GM23248 (cell line): ENCODE measurements around the gene PCNA. TPM values are rescaled to one million over a fixed set of nuclear protein-coding genes. Genes with fewer than 3 reads are reported as not detected.
A peak's percentile ranks its signal among the peaks of the same experiment; 100 is the strongest.

Experiments used
- DNase-seq: peaks from one replicate; pipeline ENCODE4 v3.0.0-alpha.2; 2015
- H2AFZ ChIP-seq: fragments of 200-600 bp; sonication (generic); 2 replicates; pipeline ENCODE4 v1.6.1; 2016; ENCODE audit warnings: antibody characterized with exemption
- H3F3A ChIP-seq: fragments of 200-600 bp; sonication (generic); 2 replicates; pipeline ENCODE4 v1.6.1; 2016; ENCODE audit warnings: mild to moderate bottlenecking, antibody characterized with exemption, mixed run types; ENCODE audit not compliant: insufficient read depth
- H3K27ac ChIP-seq: fragments of 200-600 bp; sonication (generic); 2 replicates; pipeline ENCODE4 v1.5.1; 2016; ENCODE audit warnings: mild to moderate bottlenecking
- H3K27me3 ChIP-seq: fragments of 200-600 bp; sonication (generic); replicated peaks from 2 replicates; pipeline ENCODE4 v1.6.1; 2016; ENCODE audit warnings: mild to moderate bottlenecking; ENCODE audit not compliant: insufficient read depth
- H3K36me3 ChIP-seq: fragments of 200-600 bp; sonication (generic); 2 replicates; pipeline ENCODE4 v1.6.1; 2016; ENCODE audit warnings: low read depth, mild to moderate bottlenecking
- H3K4me1 ChIP-seq: fragments of 200-600 bp; sonication (generic); 2 replicates; pipeline ENCODE4 v1.6.1; 2016; ENCODE audit warnings: mild to moderate bottlenecking; ENCODE audit not compliant: insufficient read depth
- H3K4me2 ChIP-seq: fragments of 200-600 bp; sonication (generic); one replicate; pipeline ENCODE4 v1.6.1; 2016; ENCODE audit warnings: mild to moderate bottlenecking; ENCODE audit not compliant: unreplicated experiment
- H3K4me3 ChIP-seq: fragments of 200-600 bp; sonication (generic); 2 replicates; pipeline ENCODE4 v1.5.1; 2016; ENCODE audit warnings: mild to moderate bottlenecking
- H3K79me2 ChIP-seq: fragments of 200-600 bp; sonication (generic); 2 replicates; pipeline ENCODE4 v1.6.1; 2016; ENCODE audit warnings: mild to moderate bottlenecking; ENCODE audit not compliant: insufficient read depth
- H3K9ac ChIP-seq: fragments of 200-600 bp; sonication (generic); 2 replicates; pipeline ENCODE4 v1.6.1; 2016; ENCODE audit warnings: mild to moderate bottlenecking
- H3K9me2 ChIP-seq: fragments of 200-600 bp; sonication (generic); 2 replicates; pipeline ENCODE4 v1.6.1; 2016; ENCODE audit warnings: mixed run types, mild to moderate bottlenecking, moderate library complexity; ENCODE audit not compliant: insufficient read depth
- H3K9me3 ChIP-seq: fragments of 200-600 bp; sonication (generic); one replicate; pipeline ENCODE4 v1.6.1; 2017; ENCODE audit warnings: low read depth
- H4K20me1 ChIP-seq: fragments of 200-600 bp; sonication (generic); 2 replicates; pipeline ENCODE4 v1.6.0; 2016; ENCODE audit not compliant: insufficient read depth
- EZH2 ChIP-seq: fragments of 200-600 bp; sonication (generic); IDR thresholded peaks from 2 replicates; pipeline ENCODE4 v1.6.1; 2018; ENCODE audit warnings: antibody characterized with exemption, mild to moderate bottlenecking; ENCODE audit not compliant: insufficient read depth, poor library complexity, severe bottlenecking
- EZH2phosphoT487 ChIP-seq: fragments of 200-600 bp; sonication (generic); IDR thresholded peaks from 2 replicates; pipeline ENCODE4 v1.6.1; 2018; ENCODE audit warnings: antibody characterized with exemption, moderate library complexity, mild to moderate bottlenecking, low read depth; ENCODE audit not compliant: insufficient read depth
- WGBS, 2 experiments: methylation state at CpG; one replicate each; pipeline ENCODE4 v1.1.6; 2015 to 2017; ENCODE audit warnings: low lambda C conversion rate in 2 of 2, low coverage in 1 of 2; ENCODE audit errors: missing lambda C conversion rate in 2 of 2; 5-methylcytosine and 5-hydroxymethylcytosine counted together
- in situ Hi-C: fragments of 300-500 bp; cut with MboI; formaldehyde crosslinking; loops from 2 replicates; pipeline ENCODE4 v1.15.0; 2020
- polyA plus RNA-seq: library from polyadenylated mRNA; unstranded; fragments of >200 nt; fragmentation: Nextera tagmentation; extraction: Ambion mirVana; gene quantifications from 2 replicates; pipeline ENCODE4 v1.2.1, GENCODE V29; 2016
- total RNA-seq: library from RNA; depleted of rRNA; stranded (reverse); fragments of >200 nt; shearing (Covaris generic); gene quantifications from 2 replicates; pipeline ENCODE4 v1.2.3, GENCODE V29; 2014

The PCNA gene
- total and polyA plus RNA-seq, 2 experiments from 2014 or later, result 84.8 to 116 TPM

GRCh38 chr20:5118220-5119142 is 1.3 kb downstream of the PCNA start:
- peak overlapping the region; percentile 86 for H3K4me3 ChIP-seq
- no peaks in the 10 kb centered on the region for H3K27me3 ChIP-seq
- DNase-seq, result peak; percentile 15
- H3K9me3 ChIP-seq, result no peaks in the 10 kb centered on the region
- no peaks in the 10 kb centered on the region for H3K9me2 ChIP-seq
- H3K4me2 ChIP-seq, result peak overlapping the region; percentile 79
- peak overlapping the region; percentile 92 for H3K27ac ChIP-seq
- H3K9ac ChIP-seq, result peak overlapping the region; percentile 87
- H3K4me1 ChIP-seq, result peaks cover 20% of the 10 kb centered on the region
- TF ChIP-seq EZH2 (no peak), EZH2phosphoT487 (no peak)
- no peak overlapping the region; the same call in 1 of the 2 replicates for H2AFZ ChIP-seq
- H3K79me2 ChIP-seq, result peaks cover 50% of the 10 kb centered on the region
- in situ Hi-C loops, result no loop called here
- peaks cover 34% of the 10 kb centered on the region for H3K36me3 ChIP-seq
- H3F3A ChIP-seq, result peaks cover 43% of the 10 kb centered on the region
- WGBS, 2 experiments, result 8 to 9% methylated on average over 22 to 23 of the region's 23 CpGs
- no peaks in the 10 kb centered on the region; the same call in 1 of the 2 replicates for H4K20me1 ChIP-seq

- peaks cover 21% of the 10 kb centered on the region for H3K4me1 ChIP-seq
- H3K27me3 ChIP-seq, result no peaks in the 10 kb centered on the region
- peak overlapping the region; percentile 86 for H3K4me3 ChIP-seq
- no peak overlapping the region for H2AFZ ChIP-seq
- H3F3A ChIP-seq, result peaks cover 46% of the 10 kb centered on the region
- no peak overlapping the region for H3K27ac ChIP-seq
- H3K36me3 ChIP-seq, result peaks cover 34% of the 10 kb centered on the region
- DNase-seq, result no peak
- TF ChIP-seq EZH2 (no peak), EZH2phosphoT487 (no peak)
- H3K4me2 ChIP-seq, result peak overlapping the region; percentile 79
- in situ Hi-C loops, result no loop called here
- H3K9me3 ChIP-seq, result no peaks in the 10 kb centered on the region
- H4K20me1 ChIP-seq, result no peaks in the 10 kb centered on the region; the same call in 1 of the 2 replicates
- WGBS, 2 experiments, result 51 to 53% methylated on average over 3 of the region's 3 CpGs
- no peaks in the 10 kb centered on the region for H3K9me2 ChIP-seq
- peaks cover 59% of the 10 kb centered on the region for H3K79me2 ChIP-seq
- peak overlapping the region; percentile 87; the same call in 1 of the 2 replicates for H3K9ac ChIP-seq
Measured at GRCh38 chr20:5116875-5117274, 2.9 kb downstream of the PCNA start.

DNA sequence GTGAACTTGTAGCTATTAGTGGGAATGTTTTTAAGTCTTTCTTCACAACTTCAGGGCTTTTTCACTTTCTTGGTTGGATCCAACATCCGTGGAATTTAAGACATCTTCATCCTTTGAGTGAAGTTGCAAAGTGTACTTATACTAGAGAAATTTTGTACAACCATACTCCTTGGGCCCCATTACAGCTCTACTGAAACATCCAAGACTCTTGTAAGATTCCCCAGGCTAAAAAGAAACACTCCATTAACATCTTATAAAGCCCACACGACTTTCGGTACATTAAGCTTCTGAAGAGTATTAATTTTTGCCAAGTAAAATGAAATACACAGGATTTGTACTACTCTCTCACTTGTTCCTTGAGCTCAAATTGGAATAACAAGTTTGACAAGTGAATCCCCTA is 5.4 kb downstream of the PCNA start:
- in situ Hi-C loops, result no loop called here
- H3F3A ChIP-seq, result peaks cover 41% of the 10 kb centered on the region
- no peaks in the 10 kb centered on the region; the same call in 1 of the 2 replicates for H4K20me1 ChIP-seq
- peak overlapping the region; percentile 77; the same call in 1 of the 2 replicates for H3K27ac ChIP-seq
- DNase-seq, result no peak
- H3K4me1 ChIP-seq, result peaks cover 19% of the 10 kb centered on the region
- WGBS, 2 experiments, result 44 to 51% methylated on average over 3 of the region's 3 CpGs
- H3K9me3 ChIP-seq, result no peaks in the 10 kb centered on the region
- H3K4me3 ChIP-seq, result no peak overlapping the region
- H3K36me3 ChIP-seq, result peaks cover 41% of the 10 kb centered on the region
- no peak overlapping the region for H3K4me2 ChIP-seq
- H2AFZ ChIP-seq, result no peak overlapping the region
- no peak for TF ChIP-seq EZH2
- no peak for TF ChIP-seq EZH2phosphoT487
- 0 out of 2 replicates have a peak overlapping the region, but pooled peaks have one; percentile 91 for H3K9ac ChIP-seq
- H3K27me3 ChIP-seq, result no peaks in the 10 kb centered on the region
- peaks cover 78% of the 10 kb centered on the region for H3K79me2 ChIP-seq
- no peaks in the 10 kb centered on the region for H3K9me2 ChIP-seq

DNA sequence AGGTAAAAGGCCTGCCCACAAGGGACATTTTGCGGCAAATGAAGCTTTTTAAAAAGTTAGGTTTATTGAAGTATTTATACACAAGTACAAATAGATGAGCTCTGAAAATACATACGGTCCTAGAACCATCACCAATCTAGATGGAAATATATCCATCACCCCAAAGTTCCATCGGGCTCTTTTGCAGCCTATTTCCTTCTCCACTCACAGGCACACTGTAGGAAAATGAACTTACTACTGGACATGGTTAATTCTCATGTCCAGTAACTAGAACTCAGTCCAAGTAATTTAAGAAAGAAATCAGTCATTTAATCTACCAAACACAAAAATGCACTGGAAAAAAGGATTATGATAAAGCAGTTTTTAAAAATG is 6.2 kb downstream of the PCNA start:
- peaks cover 70% of the 10 kb centered on the region for H3K79me2 ChIP-seq
- H3K4me2 ChIP-seq, result peak overlapping the region; percentile 88
- peaks cover 19% of the 10 kb centered on the region for H3K4me1 ChIP-seq
- in situ Hi-C loops, result no loop called here
- H3K9me2 ChIP-seq, result no peaks in the 10 kb centered on the region
- H3K27me3 ChIP-seq, result no peaks in the 10 kb centered on the region
- H3K36me3 ChIP-seq, result peaks cover 42% of the 10 kb centered on the region
- 19 to 25% methylated on average over 3 of the region's 3 CpGs for WGBS, 2 experiments
- no peak for DNase-seq
- H3K9me3 ChIP-seq, result no peaks in the 10 kb centered on the region
- peak overlapping the region; percentile 91 for H3K9ac ChIP-seq
- H2AFZ ChIP-seq, result peak overlapping the region; percentile 85
- no peaks in the 10 kb centered on the region; the same call in 1 of the 2 replicates for H4K20me1 ChIP-seq
- peak overlapping the region; percentile 97 for H3K4me3 ChIP-seq
- peak overlapping the region; percentile 77 for H3K27ac ChIP-seq
- peaks cover 41% of the 10 kb centered on the region for H3F3A ChIP-seq
- no peak for TF ChIP-seq EZH2
- no peak for TF ChIP-seq EZH2phosphoT487
